A549 treated with Hydrocortisone at 1 μM for 4 hours (cell line): Measurements from ENCODE around the gene CT83. TPM values are rescaled to one million over a fixed set of nuclear protein-coding genes. Genes with fewer than 3 reads are reported as not detected.

Source experiments
- total RNA-seq: library from RNA; stranded (reverse); fragments of 200-300 nt; extraction: Qiagen RNA extraction; gene quantifications from 5 replicates; pipeline ENCODE4 v1.2.3, GENCODE V29; 2022

The CT83 gene, protein sequence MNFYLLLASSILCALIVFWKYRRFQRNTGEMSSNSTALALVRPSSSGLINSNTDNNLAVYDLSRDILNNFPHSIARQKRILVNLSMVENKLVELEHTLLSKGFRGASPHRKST
- total RNA-seq: not detected in 5 replicates

DNA sequence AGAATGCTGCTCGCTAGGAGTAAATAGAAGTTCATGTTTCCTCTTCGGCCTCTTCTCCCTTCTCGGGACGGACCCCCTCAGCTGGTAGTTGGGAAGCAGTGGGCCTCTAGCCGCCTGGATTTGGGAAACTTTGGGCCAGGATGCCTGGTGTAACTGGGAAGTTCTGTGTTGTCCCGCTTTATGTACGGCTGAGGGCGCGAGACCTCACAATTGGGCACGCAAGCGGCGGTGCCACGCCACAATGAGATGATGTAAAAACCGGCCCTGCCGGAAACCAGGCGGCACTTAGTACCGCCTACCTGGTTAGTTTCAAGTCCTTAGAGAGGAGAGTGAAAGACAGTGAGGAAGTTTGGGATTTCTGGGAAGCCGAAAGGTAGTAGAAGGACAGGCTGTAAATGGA, at the start of gene CT83:
Gene CT83, minus strand, starts transcription at position 155 of the 400 bp plus-strand sequence. Its CDS starts 120 bp downstream, at position 35.

DNA sequence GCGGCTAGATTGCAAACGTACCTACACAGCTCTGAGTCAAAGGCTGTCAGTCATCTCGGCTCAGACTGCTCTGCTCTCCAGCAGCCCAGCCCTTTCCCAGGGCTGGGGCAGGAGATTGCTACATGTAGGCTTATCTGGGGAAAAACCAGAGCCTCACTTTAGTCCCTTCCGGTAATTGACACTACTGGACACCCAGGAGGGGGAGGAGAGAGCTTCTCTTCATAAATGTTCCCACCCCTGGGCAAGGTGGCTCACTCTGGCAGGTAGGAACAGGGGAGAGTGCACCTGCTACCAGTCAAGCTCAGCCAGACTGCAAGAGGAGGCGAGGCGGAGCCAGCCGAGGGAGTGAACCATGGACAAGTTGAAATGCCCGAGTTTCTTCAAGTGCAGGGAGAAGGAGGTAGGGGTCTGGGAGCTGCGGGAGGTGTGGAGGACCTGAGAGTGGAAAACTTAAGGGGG, 26.4 kb downstream of the CT83 start, which contains the start of gene SLC6A14:
Gene SLC6A14, plus strand, starts transcription at position 249 of the 459 bp plus-strand sequence. Its CDS starts 104 bp downstream, at position 353.

Other genes starting within 250 kb of the CT83 start
- gene SLC6A14, start 26.4 kb downstream of the CT83 start, total RNA-seq: not detected in 5 replicates